HS-5 (cell line): ENCODE results near the gene NPDC1.

Source experiments
- DNase-seq: peaks from one replicate; pipeline ENCODE4 v3.0.0-alpha.2; 2012; ENCODE audit warnings: low read depth

The NPDC1 gene

DNA sequence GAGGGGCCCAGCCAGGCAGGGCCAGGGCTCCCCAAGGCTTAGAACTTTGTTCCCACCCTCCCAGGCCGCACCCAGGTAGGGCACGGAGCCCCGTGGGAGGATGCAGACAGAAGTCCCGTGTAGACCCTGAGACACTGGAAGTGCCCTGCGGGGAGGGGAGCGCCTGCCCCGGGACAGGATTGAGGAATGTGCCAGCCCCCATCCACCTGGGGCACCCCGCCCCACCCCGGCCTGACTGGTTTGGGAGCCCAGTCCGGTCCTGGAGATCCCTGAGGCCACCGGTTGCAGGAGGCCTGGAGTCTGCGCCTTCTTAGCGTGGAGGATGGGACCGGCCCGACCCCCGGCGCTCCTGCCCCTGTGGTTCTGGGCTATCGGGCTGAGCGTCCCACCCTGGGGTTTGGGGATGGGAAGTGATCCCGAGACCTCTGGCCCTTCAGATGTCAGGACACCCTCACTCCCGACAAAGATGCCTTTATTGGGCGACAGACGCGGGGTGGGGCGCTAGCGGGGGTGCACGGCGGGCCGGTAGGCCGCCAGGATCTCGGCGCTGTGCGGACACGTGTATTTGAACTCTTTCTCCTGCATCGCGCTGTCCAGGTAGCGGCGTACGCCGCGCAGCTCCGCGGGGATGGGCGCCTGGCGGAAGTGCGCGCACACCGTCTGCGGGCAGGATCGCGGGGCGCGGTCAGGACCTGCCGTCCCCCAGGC is 51.6 kb downstream of the NPDC1 start:
- DNase-seq = no peak

DNA sequence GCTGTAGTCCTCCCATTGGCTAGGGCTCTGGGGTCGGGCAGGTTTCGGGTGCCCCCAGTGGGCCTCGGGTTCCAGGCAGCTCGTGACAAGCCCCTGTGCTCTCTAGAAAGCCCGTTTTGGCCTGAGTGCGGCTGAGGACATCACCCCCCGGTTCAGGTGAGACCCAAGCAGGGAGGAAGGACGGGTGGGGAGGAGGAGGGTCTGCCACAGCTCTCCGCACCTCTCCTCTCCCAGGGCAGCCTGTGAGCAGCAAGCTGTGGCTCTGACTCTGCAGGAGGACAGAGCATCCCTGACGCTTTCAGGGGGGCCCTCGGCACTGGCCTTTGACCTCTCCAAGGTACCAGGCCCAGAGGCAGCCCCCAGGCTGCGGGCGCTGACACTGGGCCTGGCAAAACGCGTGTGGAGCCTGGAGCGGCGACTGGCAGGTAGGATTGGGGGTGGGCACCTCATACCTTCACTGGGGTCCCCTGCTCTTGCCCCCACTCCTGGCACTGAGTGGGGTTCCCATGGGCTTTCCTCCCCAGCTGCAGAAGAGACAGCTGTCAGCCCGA is 53.1 kb downstream of the NPDC1 start:
- no peak for DNase-seq

DNA sequence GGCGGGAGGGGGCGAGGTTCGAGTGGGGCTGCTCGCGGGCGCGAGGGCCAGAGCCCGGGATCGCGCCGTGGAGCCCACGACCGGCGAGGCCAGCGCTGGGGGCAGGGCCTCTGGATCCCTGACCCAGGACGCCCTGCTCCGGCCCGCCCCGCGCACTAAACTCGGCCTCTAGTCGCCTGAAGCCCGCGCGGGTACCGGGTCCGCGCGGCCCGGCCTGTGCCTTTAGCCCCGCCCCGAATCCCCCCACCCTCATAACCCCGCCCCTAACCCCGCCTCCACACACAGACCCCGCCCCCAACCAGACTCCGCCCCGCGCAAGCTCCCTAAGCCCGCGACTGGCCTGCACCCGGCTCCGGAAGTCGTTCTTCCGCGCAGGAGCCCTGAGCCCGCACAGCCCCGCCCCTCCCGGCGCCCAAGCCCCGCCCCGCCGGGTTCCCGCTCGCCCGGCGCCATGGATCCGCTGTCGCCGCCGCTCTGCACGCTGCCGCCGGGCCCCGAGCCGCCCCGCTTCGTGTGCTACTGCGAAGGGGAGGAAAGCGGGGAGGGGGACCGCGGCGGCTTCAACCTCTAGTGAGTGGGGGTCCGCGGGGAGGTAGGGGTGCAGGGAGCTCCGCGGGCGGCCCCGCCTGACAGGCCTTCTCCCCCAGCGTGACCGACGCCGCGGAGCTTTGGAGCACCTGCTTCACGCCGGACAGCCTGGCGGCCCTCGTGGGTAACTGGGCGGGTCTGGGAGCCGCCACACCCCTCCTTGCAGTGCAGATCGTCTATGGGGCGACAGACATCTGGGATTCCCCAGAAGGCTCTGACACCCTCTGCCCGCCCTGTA is 53.8 kb downstream of the NPDC1 start, which contains the start of gene PAXX:
TSS of gene PAXX (plus strand) at position 430 of the 826 bp plus-strand sequence. CDS start at position 452, 22 bp downstream.
- DNase-seq = peak; percentile 35

DNA sequence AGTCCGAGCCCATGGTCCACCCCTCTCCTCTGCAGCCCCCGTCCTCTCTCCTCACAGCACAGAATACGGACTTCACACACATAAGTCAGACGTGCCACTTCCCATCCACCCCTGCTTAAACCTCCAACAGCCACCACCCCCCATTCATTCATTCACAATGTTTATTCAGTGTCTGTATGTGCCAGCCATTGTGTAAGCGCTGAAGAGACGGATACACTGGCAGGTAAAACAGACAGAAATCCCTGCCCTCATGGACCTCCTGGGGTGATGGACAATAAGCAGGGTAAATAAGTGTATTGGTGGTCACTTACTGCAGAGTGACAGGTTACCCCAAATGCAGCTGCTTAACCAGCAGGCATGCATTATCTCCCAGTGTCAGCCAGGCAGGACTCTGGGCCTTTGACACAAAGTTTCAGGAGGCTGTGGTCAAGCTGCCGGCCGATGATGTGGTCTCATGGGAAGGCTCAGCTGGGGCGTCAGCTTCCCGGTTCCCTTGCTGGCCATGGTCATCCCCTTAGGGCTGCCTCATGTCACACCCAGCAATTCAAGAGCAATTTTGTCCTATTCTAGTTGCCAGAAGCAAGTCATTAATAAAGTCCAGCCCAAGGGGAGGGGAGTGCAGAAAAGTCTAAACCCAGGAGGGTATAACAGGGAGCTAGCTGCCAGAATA is 55.6 kb downstream of the NPDC1 start:
- no peak for DNase-seq
